Endothelial cell of umbilical vein (primary cell): ENCODE data around the gene CNNM2.

Experiments used
- EZH2 ChIP-seq: IDR thresholded peaks from 2 replicates; pipeline ENCODE4 v1.6.1; 2012; ENCODE audit warnings: borderline replicate concordance, low read depth, mild to moderate bottlenecking, moderate library complexity, low read length, inconsistent platforms; ENCODE audit not compliant: severe bottlenecking
- FOS ChIP-seq: IDR thresholded peaks from 2 replicates; pipeline ENCODE4 v1.6.1; 2011; ENCODE audit warnings: mild to moderate bottlenecking, low read length, moderate library complexity, borderline replicate concordance; ENCODE audit not compliant: insufficient read depth
- GATA2 ChIP-seq: IDR thresholded peaks from 2 replicates; pipeline ENCODE4 v1.7.0; 2011; ENCODE audit warnings: low read depth, mild to moderate bottlenecking, moderate library complexity, mixed read lengths, low read length; ENCODE audit not compliant: insufficient read length, insufficient read depth
- JUN ChIP-seq: IDR thresholded peaks from 2 replicates; pipeline ENCODE4 v1.6.1; 2011; ENCODE audit warnings: borderline replicate concordance, low read depth; ENCODE audit not compliant: insufficient read length, insufficient read depth
- MAX ChIP-seq: IDR thresholded peaks from 2 replicates; pipeline ENCODE4 v1.6.1; 2011; ENCODE audit not compliant: insufficient read depth, insufficient read length
- MYC ChIP-seq: IDR thresholded peaks from one replicate; pipeline ENCODE4 v1.6.1; 2011; ENCODE audit warnings: mild to moderate bottlenecking, low read depth, low read length
- POLR2A ChIP-seq: IDR thresholded peaks from 2 replicates; pipeline ENCODE4 v1.6.1; 2012; ENCODE audit warnings: low read depth, mild to moderate bottlenecking, control low read depth, low read length
- POLR2AphosphoS5 ChIP-seq: IDR thresholded peaks from 2 replicates; pipeline ENCODE4 v1.6.1; 2012; ENCODE audit warnings: low read depth, mild to moderate bottlenecking, control low read depth, low read length, moderate library complexity; ENCODE audit not compliant: insufficient read depth
- TF ChIP-seq, protein P1 (sequence below), 2 donors: IDR thresholded peaks; 1 replicate in 1 of 2; 2 replicates in 1 of 2; pipeline ENCODE4 v1.5.1; 2011; ENCODE audit warnings: low read length in 2 of 2, mild to moderate bottlenecking in 2 of 2, moderate library complexity in 2 of 2, control low read depth in 1 of 2, inconsistent platforms in 1 of 2, low read depth in 1 of 2; ENCODE audit not compliant: insufficient read depth in 1 of 2; ENCODE audit errors: extremely low read depth in 1 of 2

GRCh38 chr10:102930720-102931119, 12.6 kb downstream of the CNNM2 start:
- TF ChIP-seq POLR2A, result no peak
- TF ChIP-seq, protein P1, sequence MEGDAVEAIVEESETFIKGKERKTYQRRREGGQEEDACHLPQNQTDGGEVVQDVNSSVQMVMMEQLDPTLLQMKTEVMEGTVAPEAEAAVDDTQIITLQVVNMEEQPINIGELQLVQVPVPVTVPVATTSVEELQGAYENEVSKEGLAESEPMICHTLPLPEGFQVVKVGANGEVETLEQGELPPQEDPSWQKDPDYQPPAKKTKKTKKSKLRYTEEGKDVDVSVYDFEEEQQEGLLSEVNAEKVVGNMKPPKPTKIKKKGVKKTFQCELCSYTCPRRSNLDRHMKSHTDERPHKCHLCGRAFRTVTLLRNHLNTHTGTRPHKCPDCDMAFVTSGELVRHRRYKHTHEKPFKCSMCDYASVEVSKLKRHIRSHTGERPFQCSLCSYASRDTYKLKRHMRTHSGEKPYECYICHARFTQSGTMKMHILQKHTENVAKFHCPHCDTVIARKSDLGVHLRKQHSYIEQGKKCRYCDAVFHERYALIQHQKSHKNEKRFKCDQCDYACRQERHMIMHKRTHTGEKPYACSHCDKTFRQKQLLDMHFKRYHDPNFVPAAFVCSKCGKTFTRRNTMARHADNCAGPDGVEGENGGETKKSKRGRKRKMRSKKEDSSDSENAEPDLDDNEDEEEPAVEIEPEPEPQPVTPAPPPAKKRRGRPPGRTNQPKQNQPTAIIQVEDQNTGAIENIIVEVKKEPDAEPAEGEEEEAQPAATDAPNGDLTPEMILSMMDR (IDR thresholded peaks at IDR 0.05; ENCODE audit: extremely low read depth in 1 of 2, insufficient read depth in 1 of 2, low read depth in 1 of 2, low read length in 2 of 2), result no peak
- TF ChIP-seq EZH2, result no peak
- no peak for TF ChIP-seq POLR2AphosphoS5
- no peak for TF ChIP-seq MYC
- no peak for TF ChIP-seq MAX
- no peak for TF ChIP-seq FOS
- TF ChIP-seq JUN, result no peak
- TF ChIP-seq GATA2, result no peak
